ENCODE data around the gene CDCA8.

DNA sequence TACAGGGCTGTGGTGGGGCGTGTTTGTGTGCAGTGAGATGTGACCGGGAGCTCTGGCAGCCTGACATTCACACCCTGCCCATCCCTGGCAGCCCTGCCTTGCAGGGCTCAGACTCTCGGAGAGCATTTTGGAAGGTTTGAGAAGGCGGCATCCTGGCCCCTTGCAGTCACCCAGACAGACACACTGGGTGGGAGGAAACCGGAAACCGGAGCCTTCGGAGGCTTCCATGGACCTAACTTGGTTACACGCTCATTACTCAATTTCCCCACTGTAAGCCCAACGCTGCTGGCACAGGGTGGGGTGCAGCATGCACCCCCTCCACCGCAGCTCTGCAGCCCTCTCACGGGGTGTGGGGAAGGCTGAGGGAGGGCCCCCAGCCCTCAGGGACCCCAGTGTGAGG is 35.4 kb upstream of the CDCA8 start:
- TF ChIP-seq, protein P1, sequence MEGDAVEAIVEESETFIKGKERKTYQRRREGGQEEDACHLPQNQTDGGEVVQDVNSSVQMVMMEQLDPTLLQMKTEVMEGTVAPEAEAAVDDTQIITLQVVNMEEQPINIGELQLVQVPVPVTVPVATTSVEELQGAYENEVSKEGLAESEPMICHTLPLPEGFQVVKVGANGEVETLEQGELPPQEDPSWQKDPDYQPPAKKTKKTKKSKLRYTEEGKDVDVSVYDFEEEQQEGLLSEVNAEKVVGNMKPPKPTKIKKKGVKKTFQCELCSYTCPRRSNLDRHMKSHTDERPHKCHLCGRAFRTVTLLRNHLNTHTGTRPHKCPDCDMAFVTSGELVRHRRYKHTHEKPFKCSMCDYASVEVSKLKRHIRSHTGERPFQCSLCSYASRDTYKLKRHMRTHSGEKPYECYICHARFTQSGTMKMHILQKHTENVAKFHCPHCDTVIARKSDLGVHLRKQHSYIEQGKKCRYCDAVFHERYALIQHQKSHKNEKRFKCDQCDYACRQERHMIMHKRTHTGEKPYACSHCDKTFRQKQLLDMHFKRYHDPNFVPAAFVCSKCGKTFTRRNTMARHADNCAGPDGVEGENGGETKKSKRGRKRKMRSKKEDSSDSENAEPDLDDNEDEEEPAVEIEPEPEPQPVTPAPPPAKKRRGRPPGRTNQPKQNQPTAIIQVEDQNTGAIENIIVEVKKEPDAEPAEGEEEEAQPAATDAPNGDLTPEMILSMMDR (IDR thresholded peaks at IDR 0.05; ENCODE audit: insufficient read depth, low read length), result no peak
- TF ChIP-seq POLR2AphosphoS5 (IDR thresholded peaks at IDR 0.05; ENCODE audit: low read depth) (no peak), REST (IDR thresholded peaks at IDR 0.05; ENCODE audit: insufficient replicate concordance, low read depth) (no peak), SPI1 (IDR thresholded peaks at IDR 0.05; ENCODE audit: borderline replicate concordance, low read depth) (no peak)

Data from HL-60 (cell line).